ENCODE results near the gene ZNF778.

ZNF778 gene

GRCh38 chr16:89201439-89202377, 15.8 kb upstream of the ZNF778 start:
- Histone ChIP-seq H3K27ac (ENCODE audit: low read length) (no peak overlapping the region), H3K4me2 (ENCODE audit: insufficient read depth, low read length) (no peak overlapping the region), H4K20me1 (ENCODE audit: insufficient read depth, low read length) (0 out of 2 replicates have a peak, but pooled peaks cover 3% of the 10 kb centered on the region), H3K9me3 (ENCODE audit: insufficient read depth, low read length, severe bottlenecking) (no peaks in the 10 kb centered on the region), H3K4me3 (ENCODE audit: low read depth in 1 of 2, low read length in 2 of 2) (no peak overlapping the region), H3K79me2 (ENCODE audit: insufficient read depth, low read length) (no peaks in the 10 kb centered on the region), H2AFZ (ENCODE audit: low read depth, low read length) (no peak overlapping the region), H3K9ac (ENCODE audit: low read depth, low read length) (no peak overlapping the region), H3K4me1 (ENCODE audit: insufficient read depth, low read length) (no peaks in the 10 kb centered on the region), H3K36me3 (ENCODE audit: insufficient read depth, low read length) (no peaks in the 10 kb centered on the region), H3K27me3 (ENCODE audit: insufficient read depth, low read length, poor library complexity) (no peaks in the 10 kb centered on the region)
- DNase-seq (no peak), ATAC-seq (ENCODE audit: insufficient read depth, low read depth) (no peak)
- TF ChIP-seq EZH2 (IDR thresholded peaks at IDR 0.05; ENCODE audit: borderline replicate concordance, low read depth, low read length, severe bottlenecking): no peak
- TF ChIP-seq CTCF (IDR thresholded peaks at IDR 0.05; ENCODE audit: borderline replicate concordance, extremely low read depth, low read length, poor library complexity, severe bottlenecking): no peak

GRCh38 chr16:89202422-89203215, 14.9 kb upstream of the ZNF778 start:
- Histone ChIP-seq H2AFZ (ENCODE audit: low read depth, low read length) (no peak overlapping the region), H3K9ac (ENCODE audit: low read depth, low read length) (no peak overlapping the region), H4K20me1 (ENCODE audit: insufficient read depth, low read length) (0 out of 2 replicates have a peak, but pooled peaks cover 3% of the 10 kb centered on the region), H3K27me3 (ENCODE audit: insufficient read depth, low read length, poor library complexity) (no peaks in the 10 kb centered on the region), H3K4me3 (ENCODE audit: low read depth in 1 of 2, low read length in 2 of 2) (no peak overlapping the region), H3K36me3 (ENCODE audit: insufficient read depth, low read length) (no peaks in the 10 kb centered on the region), H3K4me2 (ENCODE audit: insufficient read depth, low read length) (no peak overlapping the region), H3K9me3 (ENCODE audit: insufficient read depth, low read length, severe bottlenecking) (no peaks in the 10 kb centered on the region), H3K4me1 (ENCODE audit: insufficient read depth, low read length) (no peaks in the 10 kb centered on the region), H3K79me2 (ENCODE audit: insufficient read depth, low read length) (no peaks in the 10 kb centered on the region), H3K27ac (ENCODE audit: low read length) (no peak overlapping the region)
- ATAC-seq (ENCODE audit: insufficient read depth, low read depth) (no peak), DNase-seq (no peak)
- no peak for TF ChIP-seq EZH2 (IDR thresholded peaks at IDR 0.05; ENCODE audit: borderline replicate concordance, low read depth, low read length, severe bottlenecking)
- TF ChIP-seq CTCF (IDR thresholded peaks at IDR 0.05; ENCODE audit: borderline replicate concordance, extremely low read depth, low read length, poor library complexity, severe bottlenecking): no peak

- Histone ChIP-seq H3K9ac (ENCODE audit: low read depth, low read length) (no peak overlapping the region), H3K4me2 (ENCODE audit: insufficient read depth, low read length) (no peak overlapping the region), H3K79me2 (ENCODE audit: insufficient read depth, low read length) (no peaks in the 10 kb centered on the region), H3K4me3 (ENCODE audit: low read depth in 1 of 2, low read length in 2 of 2) (no peak overlapping the region), H4K20me1 (ENCODE audit: insufficient read depth, low read length) (no peaks in the 10 kb centered on the region), H2AFZ (ENCODE audit: low read depth, low read length) (no peak overlapping the region), H3K4me1 (ENCODE audit: insufficient read depth, low read length) (no peaks in the 10 kb centered on the region), H3K36me3 (ENCODE audit: insufficient read depth, low read length) (no peaks in the 10 kb centered on the region), H3K27ac (ENCODE audit: low read length) (no peak overlapping the region), H3K9me3 (ENCODE audit: insufficient read depth, low read length, severe bottlenecking) (no peaks in the 10 kb centered on the region), H3K27me3 (ENCODE audit: insufficient read depth, low read length, poor library complexity) (no peaks in the 10 kb centered on the region)
- TF ChIP-seq CTCF (IDR thresholded peaks at IDR 0.05; ENCODE audit: borderline replicate concordance, extremely low read depth, low read length, poor library complexity, severe bottlenecking) (no peak), EZH2 (IDR thresholded peaks at IDR 0.05; ENCODE audit: borderline replicate concordance, low read depth, low read length, severe bottlenecking) (no peak)
- ATAC-seq (ENCODE audit: insufficient read depth, low read depth) (no peak), DNase-seq (no peak)
Measured at GRCh38 chr16:89207993-89208392, 9.5 kb upstream of the ZNF778 start.
